ENCODE measurements around the gene FUT8.

The FUT8 gene

GRCh38 chr14:65491274-65491673, 78.7 kb downstream of the FUT8 start:
- no peak for DNase-seq (ENCODE audit: low read depth)
- no peak for TF ChIP-seq CTCF (IDR thresholded peaks at IDR 0.05; ENCODE audit: control insufficient read depth, insufficient read depth, low read depth, low read length, missing control alignments)
- H3K4me3 ChIP-seq (ENCODE audit: control insufficient read depth, low read depth, low read length): no peak overlapping the region

GRCh38 chr14:65492266-65492665, 79.7 kb downstream of the FUT8 start:
- no peak for DNase-seq (ENCODE audit: low read depth)
- H3K4me3 ChIP-seq (ENCODE audit: control insufficient read depth, low read depth, low read length): no peak overlapping the region
- no peak for TF ChIP-seq CTCF (IDR thresholded peaks at IDR 0.05; ENCODE audit: control insufficient read depth, insufficient read depth, low read depth, low read length, missing control alignments)

- no peak for DNase-seq (ENCODE audit: low read depth)
- TF ChIP-seq CTCF (IDR thresholded peaks at IDR 0.05; ENCODE audit: control insufficient read depth, insufficient read depth, low read depth, low read length, missing control alignments): no peak
- H3K4me3 ChIP-seq (ENCODE audit: control insufficient read depth, low read depth, low read length): no peak overlapping the region
These were observed 82.7 kb downstream of the FUT8 start for GRCh38 chr14:65495196-65495595.

GRCh38 chr14:65496178-65496993, 83.9 kb downstream of the FUT8 start:
- H3K4me3 ChIP-seq (ENCODE audit: control insufficient read depth, low read depth, low read length): no peak overlapping the region
- TF ChIP-seq CTCF (IDR thresholded peaks at IDR 0.05; ENCODE audit: control insufficient read depth, insufficient read depth, low read depth, low read length, missing control alignments): no peak
- DNase-seq (ENCODE audit: low read depth): no peak

- no peak overlapping the region for H3K4me3 ChIP-seq (ENCODE audit: control insufficient read depth, low read depth, low read length)
- no peak for DNase-seq (ENCODE audit: low read depth)
- TF ChIP-seq CTCF (IDR thresholded peaks at IDR 0.05; ENCODE audit: control insufficient read depth, insufficient read depth, low read depth, low read length, missing control alignments): no peak
These were observed 86.6 kb downstream of the FUT8 start for GRCh38 chr14:65499138-65499537.

- no peak for DNase-seq (ENCODE audit: low read depth)
- no peak for TF ChIP-seq CTCF (IDR thresholded peaks at IDR 0.05; ENCODE audit: control insufficient read depth, insufficient read depth, low read depth, low read length, missing control alignments)
- no peak overlapping the region for H3K4me3 ChIP-seq (ENCODE audit: control insufficient read depth, low read depth, low read length)
These were observed 87.5 kb downstream of the FUT8 start for GRCh38 chr14:65500075-65500474.
